T47D (cell line): ENCODE data around the gene CDR2.
"Not testable (repeated sequence)": the region's sequence is repeated elsewhere in the genome, so short reads cannot be mapped to it uniquely, and the experiment has no call there.

Source experiments
- DNase-seq, 2 experiments: peaks; one replicate each; pipeline versions ENCODE4 v3.0.0 to v3.0.0-alpha.2; 2011 to 2012; ENCODE audit warnings: low read depth in 1 of 2, low spot score in 1 of 2
- JUND ChIP-seq: IDR thresholded peaks from 2 replicates; pipeline ENCODE4 v1.6.1; 2012; ENCODE audit warnings: low read depth
- in situ Hi-C: cut with HindIII; loops from 2 replicates; pipeline ENCODE4 v1.10.0; 2016; ENCODE audit warnings: low sequenced_read_pairs, low pct_unique_long_range_greater_than_20kb

Gene CDR2

DNA sequence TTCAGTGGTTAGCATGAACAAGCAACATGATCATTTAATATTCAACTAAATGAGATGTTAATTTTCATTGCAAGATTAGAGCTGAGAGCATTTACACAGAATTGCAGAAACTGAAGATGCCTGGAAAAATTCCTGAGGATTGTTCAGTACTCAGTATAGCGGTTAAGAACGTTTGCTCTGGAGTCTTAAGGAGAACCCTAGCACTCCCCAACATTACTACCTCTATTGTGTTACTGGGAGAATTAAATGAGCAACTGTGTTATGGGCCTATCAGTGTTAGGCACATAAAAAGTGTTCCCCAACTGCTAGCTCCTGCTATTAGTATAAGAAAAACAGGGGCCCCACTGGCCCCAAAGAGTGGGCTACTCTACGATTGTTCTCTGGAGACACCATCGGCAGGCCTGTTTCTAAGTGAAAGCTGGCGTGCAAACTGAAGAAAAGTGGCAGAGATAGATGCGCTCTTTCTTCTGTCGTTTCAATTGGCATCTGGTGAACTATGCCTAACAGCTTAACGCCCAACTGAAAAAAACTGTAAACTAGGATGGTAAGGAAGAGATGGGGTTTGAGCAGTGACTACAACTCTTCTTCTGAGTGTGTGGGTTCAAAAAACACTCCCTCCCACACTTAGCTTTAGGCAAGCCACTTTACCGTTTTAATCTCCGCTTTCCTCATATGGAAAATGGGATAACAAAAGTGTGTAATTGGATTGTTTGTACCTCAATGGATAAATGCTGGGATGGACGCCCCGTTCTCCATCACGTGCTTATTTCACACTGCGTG is 1.3 kb downstream of the CDR2 start:
- in situ Hi-C loops, result no loop called here
- no peak for TF ChIP-seq JUND
- no peak for DNase-seq

DNA sequence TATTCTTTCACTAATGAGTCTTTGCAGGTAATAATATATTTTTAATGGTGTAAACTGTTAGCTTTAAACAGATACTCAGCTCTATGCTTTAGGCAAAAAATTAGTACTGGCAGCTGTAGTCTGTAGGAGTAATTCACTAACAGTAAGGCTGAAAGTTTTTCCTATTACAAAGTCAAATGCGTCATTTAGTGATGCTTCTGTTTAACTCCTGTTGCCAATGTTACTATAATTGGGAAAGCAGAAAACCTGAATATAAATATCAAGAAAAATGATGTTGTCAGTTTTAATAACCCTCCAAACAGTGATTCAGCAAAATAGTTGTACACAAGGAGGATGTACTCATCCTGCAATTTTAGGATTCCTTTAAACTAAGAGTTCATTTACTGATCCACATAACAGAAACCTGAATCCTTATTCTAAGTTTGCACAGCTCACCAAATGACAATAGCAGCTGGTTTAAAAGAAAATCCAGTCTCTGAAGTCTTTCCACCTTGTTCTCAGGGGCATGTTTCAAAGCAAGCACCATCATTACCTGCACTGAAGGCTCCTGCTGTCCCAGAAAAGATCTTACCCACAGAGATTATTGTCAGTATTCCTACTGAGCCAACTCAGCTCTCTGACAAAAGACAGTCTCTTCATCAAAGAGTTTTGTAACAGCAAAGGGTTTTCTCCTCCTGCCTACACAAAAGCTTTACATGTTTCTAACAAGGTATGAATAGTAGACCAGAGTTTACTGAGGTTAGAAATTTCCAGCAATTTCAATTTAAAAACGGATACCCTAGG is 4.2 kb downstream of the CDR2 start:
- no peak for DNase-seq
- in situ Hi-C loops, result no loop called here
- TF ChIP-seq JUND, result no peak

DNA sequence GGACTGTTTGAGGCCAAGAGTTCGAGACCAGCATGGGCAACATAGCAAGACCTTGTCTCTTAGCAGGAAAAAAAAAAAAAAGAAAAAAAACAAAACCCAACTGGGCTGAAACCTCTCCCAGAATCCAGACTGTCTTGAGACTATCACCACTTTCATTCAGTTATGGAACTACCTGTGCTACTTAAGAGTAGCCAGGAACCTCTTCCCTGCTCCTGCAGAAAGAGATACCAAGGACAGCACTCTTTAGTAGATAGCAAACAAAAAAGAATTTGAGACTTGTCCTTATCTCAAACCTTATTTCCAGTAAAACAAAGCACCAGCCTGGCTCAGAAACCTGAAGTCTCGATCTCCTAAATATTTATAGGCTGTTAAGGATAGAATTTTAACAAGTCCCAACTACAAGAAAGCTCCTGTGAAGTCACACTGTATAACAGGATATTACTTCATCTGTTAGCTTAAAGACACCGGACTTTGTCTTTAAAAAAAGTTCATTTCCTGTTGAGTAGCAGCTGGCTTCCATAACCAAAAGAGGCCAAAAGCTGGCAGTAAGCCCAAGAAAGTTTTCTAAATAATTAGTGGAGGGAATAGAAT is 5.1 kb downstream of the CDR2 start:
- in situ Hi-C loops, result no loop called here
- DNase-seq, result no peak
- no peak for TF ChIP-seq JUND

DNA sequence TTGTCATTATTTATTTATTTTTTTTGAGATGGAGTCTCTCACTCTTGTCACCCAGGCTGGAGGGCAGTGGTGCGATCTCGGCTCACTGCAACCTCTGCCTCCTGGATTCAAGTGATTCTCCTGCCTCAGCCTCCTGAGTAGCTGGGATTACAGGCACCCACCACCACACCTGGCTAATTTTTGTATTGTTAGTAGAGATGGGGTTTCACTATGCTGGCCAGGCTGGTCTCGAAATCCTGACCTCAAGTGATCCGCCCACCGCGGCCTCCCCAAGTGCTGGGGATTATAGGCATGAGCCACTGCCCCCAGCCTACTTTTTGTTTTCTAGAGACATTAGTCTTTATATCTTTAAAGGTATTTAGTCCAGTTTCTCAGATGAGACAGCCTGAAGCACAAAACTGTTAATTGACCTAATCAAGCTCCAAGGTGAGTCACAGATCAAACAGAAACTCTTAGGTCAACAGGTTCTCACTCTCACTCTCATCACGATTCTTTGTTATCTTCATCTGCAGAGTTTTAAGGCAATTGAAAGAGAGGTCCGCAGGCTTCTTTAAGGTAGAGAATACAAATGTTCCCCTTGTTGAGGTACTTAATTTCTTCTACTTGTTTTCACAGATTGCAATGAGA is 6.1 kb downstream of the CDR2 start:
- in situ Hi-C loops, DNase-seq: not testable (repeated sequence)

DNA sequence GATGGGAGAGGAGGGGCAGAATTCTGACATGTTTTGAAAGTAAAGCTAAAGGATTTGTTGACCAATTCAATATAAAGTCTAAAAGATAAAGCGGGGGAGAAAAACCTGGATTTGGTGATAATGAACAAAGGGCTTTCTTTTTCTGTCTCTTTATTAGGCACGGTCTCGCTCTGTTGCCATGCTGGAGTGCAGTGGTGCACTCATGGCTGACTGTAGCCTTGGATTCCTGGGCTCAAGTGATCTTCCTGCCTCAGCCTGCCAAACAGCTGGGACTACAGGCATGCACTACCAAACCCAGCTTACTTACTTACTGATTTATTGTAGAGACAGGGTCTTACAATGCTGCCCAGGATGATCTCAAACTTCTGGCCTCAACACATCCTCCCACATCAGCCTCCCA is 7.5 kb downstream of the CDR2 start:
- no peak for DNase-seq
- in situ Hi-C loops, result no loop called here
- TF ChIP-seq JUND, result no peak

DNA sequence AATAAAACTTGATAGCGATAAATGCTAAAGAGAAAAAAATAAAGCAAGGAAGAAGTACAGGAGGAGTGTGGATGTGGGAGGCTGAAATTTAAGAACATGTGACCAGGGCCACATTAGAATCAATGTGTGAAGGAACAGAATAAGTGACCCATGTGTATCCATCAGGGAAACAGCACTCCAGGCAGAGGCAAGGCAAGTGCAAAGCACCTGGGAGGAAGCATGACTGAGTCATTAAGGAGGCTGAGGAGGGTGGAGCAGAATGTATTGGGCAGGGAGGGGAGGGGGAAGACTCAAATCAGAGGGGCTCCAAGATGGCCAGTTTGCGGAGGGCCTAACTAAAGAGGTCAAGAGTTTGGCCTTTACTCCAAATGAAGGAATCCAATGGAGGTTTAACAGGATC is 8.0 kb downstream of the CDR2 start:
- no peak for TF ChIP-seq JUND
- in situ Hi-C loops, result no loop called here
- no peak for DNase-seq

DNA sequence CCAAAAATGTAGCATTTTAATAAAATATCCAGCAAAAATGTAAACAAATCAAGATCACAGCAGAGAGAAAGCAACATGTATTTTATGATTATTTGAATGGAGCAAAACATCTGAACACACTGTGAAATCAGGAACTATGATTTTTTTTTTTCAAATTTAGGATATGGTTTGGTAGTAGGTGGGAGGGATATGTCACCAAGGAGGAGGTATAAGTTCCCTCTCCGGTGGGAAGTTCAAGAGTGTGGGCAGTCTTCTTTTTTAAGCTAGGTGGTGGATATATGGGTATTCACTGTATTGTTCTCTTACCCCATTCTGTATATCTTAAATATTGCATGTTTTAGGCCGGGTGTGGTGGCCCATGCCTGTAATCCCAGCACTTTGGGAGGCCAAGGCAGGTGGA is 10.2 kb downstream of the CDR2 start:
- TF ChIP-seq JUND, result no peak
- in situ Hi-C loops, result no loop called here

DNA sequence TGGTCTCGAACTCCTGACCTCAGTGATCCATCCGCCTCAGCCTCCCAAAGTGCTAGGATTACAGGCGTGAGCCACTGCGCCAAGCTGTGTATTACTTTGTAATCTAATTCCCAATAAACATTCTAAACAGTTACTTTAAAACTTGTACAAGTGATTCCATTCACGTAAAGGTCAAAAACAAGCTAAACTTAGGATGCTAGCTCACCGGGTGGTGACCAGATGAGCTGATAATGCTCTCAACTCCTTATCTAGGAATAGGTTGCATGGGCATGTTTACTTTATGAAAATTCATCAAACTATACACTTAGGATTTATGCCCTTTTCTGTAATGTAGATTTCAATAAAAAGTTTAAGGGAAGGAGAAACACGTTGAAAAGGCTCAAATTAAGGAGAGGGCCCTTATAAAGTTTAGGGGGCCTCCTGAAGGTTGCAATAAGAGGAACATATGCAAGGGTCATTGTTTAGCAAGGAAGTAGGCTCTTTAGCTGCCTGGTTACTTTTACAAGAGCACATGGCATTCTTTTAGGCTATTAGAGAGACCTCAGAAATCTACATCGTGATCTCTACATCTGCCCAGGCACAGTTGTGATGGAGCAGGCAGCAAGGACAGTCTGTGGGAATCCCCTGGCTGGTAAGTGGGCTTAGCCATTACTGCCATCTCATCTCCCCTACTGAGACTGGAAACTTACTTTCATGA is 13.3 kb downstream of the CDR2 start:
- no peak for DNase-seq

More for the DNA sequence above, 10.2 kb downstream of the CDR2 start:
- no peak for DNase-seq

DNA sequence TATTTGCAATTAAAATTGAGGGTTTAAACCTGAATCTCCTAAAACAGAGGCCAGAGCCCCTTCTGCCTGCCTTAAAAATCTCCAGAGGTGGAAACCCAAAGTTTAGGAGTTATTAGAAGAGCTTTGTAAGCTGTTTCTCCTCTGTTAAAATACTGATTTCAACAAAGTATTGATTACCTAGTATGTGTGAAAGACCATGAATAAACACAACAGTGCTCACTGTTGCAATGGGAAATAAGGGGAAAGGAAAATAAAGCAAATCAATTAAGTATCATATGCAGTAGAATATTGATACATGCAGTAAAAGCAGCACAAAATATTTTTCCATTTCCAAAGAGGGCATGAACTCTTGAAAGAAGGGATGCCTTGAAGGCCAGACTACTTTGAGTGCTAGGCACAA is 14.7 kb downstream of the CDR2 start:
- TF ChIP-seq JUND, result no peak
- no peak for DNase-seq
- in situ Hi-C loops, result no loop called here

More for the DNA sequence above, 13.3 kb downstream of the CDR2 start:
- in situ Hi-C loops, result no loop called here
- no peak for TF ChIP-seq JUND

DNA sequence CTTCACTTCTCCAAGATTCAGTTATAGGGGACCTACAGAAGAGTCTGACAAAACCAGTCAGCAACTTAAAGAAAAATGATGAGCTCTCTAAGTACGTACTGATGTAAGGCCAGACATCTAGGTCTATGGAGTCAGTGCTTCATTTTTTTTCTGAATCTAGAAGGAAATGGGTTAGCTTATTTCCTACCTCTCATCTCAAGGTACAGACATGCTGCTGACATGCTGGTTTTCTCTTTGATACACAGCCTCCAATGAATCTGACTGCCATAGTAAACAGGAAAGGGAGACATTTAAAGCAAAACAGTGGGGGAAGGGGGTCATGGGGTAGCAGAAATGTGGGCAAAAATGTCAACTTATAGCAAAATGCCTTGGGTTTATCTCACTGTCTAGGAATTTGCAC is 16.4 kb downstream of the CDR2 start:
- no peak for DNase-seq
- in situ Hi-C loops, result no loop called here
- TF ChIP-seq JUND, result no peak

DNA sequence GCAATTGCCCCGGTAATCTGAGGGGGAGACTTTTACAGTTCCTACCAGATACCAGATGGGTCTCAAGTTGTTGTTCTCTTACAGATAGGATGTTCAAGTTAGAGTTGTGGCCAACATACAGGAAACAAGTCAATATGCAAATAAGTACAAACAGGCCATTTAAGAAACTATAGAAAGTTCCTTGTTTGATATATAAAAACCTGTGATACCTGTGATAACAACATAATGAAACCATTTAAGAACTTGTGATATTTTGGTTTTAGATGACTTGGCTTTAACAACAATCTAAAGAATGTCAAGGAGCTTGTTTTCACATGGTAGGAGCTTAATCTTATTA is 16.8 kb downstream of the CDR2 start:
- in situ Hi-C loops, result no loop called here
- no peak for DNase-seq
- no peak for TF ChIP-seq JUND

DNA sequence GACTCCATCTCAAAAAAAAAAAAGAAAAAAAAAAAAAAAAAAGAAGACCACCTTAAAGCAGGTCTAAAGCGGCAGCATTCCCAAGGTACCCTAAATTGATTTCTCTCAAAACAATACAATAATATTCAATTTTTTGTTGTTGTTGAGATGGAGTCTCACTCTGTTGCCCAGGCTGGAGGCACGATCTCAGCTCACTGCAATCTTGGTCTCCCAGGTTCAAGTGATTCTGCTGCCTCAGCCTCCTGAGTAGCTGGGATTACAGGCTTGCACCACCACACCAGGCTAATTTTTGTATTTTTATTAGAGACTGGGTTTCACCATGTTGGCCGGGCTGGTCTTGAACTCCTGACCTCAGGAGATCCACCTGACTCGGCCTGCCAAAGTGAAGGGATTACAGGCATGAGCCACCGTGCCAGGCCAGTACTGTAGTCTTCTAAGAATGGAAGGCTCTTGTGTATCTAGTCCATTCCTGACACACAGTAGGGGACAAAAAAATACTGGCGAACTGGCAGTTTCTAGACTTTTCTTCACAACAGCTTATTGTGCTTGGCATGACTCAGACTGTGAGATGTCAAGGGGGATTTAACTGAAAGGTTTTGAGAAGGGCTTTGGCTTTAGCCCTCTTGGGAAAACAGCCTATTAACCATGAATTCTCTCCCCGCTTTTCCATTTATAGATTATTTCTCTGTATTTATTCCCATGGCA is 17.3 kb downstream of the CDR2 start:
- in situ Hi-C loops, result no loop called here
- no peak for TF ChIP-seq JUND

More for the DNA sequence above, 17.3 kb downstream of the CDR2 start:
- DNase-seq, result no peak
